Rectal smooth muscle tissue (tissue), 1 donor: Measurements from ENCODE around the gene NAV3.
"Not testable (repeated sequence)": the region's sequence is repeated elsewhere in the genome, so short reads cannot be mapped to it uniquely, and the experiment has no call there.

Source experiments
- H3K27ac ChIP-seq: one replicate; pipeline ENCODE4 v1.7.0; 2013; ENCODE audit warnings: low read depth, low read length, inconsistent platforms
- H3K27me3 ChIP-seq: one replicate; pipeline ENCODE4 v1.7.0; 2013; ENCODE audit warnings: low read length; ENCODE audit not compliant: control insufficient read depth, insufficient read depth
- H3K36me3 ChIP-seq: one replicate; pipeline ENCODE4 v1.7.0; 2013; ENCODE audit warnings: low read length; ENCODE audit not compliant: control insufficient read depth, insufficient read depth
- H3K4me1 ChIP-seq: one replicate; pipeline ENCODE4 v1.7.0; 2013; ENCODE audit warnings: low read length; ENCODE audit not compliant: control insufficient read depth, insufficient read depth
- H3K4me3 ChIP-seq: one replicate; pipeline ENCODE4 v1.7.0; 2013; ENCODE audit warnings: low read length
- H3K9ac ChIP-seq: one replicate; pipeline ENCODE4 v1.7.0; 2013; ENCODE audit warnings: low read length

Gene NAV3

GRCh38 chr12:78239544-78239943 is 408.9 kb downstream of the NAV3 start:
- Histone ChIP-seq H3K4me3 (no peak overlapping the region), H3K9ac (no peak overlapping the region), H3K27me3 (no peaks in the 10 kb centered on the region), H3K27ac (no peak overlapping the region), H3K36me3 (no peaks in the 10 kb centered on the region), H3K4me1 (no peaks in the 10 kb centered on the region)

- Histone ChIP-seq H3K27me3 (no peaks in the 10 kb centered on the region), H3K4me1 (no peaks in the 10 kb centered on the region), H3K27ac (no peak overlapping the region), H3K9ac (no peak overlapping the region), H3K4me3 (no peak overlapping the region), H3K36me3 (no peaks in the 10 kb centered on the region)
Measured at GRCh38 chr12:78240827-78241226, 410.1 kb downstream of the NAV3 start.

GRCh38 chr12:78241446-78241845 is 410.8 kb downstream of the NAV3 start:
- Histone ChIP-seq H3K27ac (no peak overlapping the region), H3K4me1 (no peaks in the 10 kb centered on the region), H3K36me3 (no peaks in the 10 kb centered on the region), H3K4me3 (no peak overlapping the region), H3K9ac (no peak overlapping the region), H3K27me3 (no peaks in the 10 kb centered on the region)

GRCh38 chr12:78244916-78245507 is 414.3 kb downstream of the NAV3 start:
- H3K36me3 ChIP-seq, result no peaks in the 10 kb centered on the region
- H3K4me1 ChIP-seq, result no peaks in the 10 kb centered on the region
- no peak overlapping the region for H3K4me3 ChIP-seq
- no peaks in the 10 kb centered on the region for H3K27me3 ChIP-seq
- H3K27ac ChIP-seq, result no peak overlapping the region
- no peak overlapping the region for H3K9ac ChIP-seq

- Histone ChIP-seq H3K27me3 (no peaks in the 10 kb centered on the region), H3K27ac (no peak overlapping the region), H3K4me3 (no peak overlapping the region), H3K36me3 (no peaks in the 10 kb centered on the region), H3K9ac (no peak overlapping the region), H3K4me1 (no peaks in the 10 kb centered on the region)
Measured at GRCh38 chr12:78248321-78248720, 417.6 kb downstream of the NAV3 start.

GRCh38 chr12:78249578-78249977 is 418.9 kb downstream of the NAV3 start:
- Histone ChIP-seq H3K27ac (no peak overlapping the region), H3K36me3 (no peaks in the 10 kb centered on the region), H3K4me1 (no peaks in the 10 kb centered on the region), H3K27me3 (no peaks in the 10 kb centered on the region), H3K4me3 (no peak overlapping the region), H3K9ac (no peak overlapping the region)

- H3K4me1 ChIP-seq, H3K4me3 ChIP-seq, H3K9ac ChIP-seq, H3K27ac ChIP-seq, H3K36me3 ChIP-seq, H3K27me3 ChIP-seq: not testable (repeated sequence)
Measured at GRCh38 chr12:78257662-78258061, 427.0 kb downstream of the NAV3 start.

- no peak overlapping the region for H3K4me3 ChIP-seq
- H3K36me3 ChIP-seq, result no peaks in the 10 kb centered on the region
- H3K4me1 ChIP-seq, result no peaks in the 10 kb centered on the region
- no peak overlapping the region for H3K9ac ChIP-seq
- H3K27me3 ChIP-seq, result no peaks in the 10 kb centered on the region
- H3K27ac ChIP-seq, result no peak overlapping the region
Measured at GRCh38 chr12:78260976-78261375, 430.3 kb downstream of the NAV3 start.

- Histone ChIP-seq H3K4me1 (no peaks in the 10 kb centered on the region), H3K27me3 (no peaks in the 10 kb centered on the region), H3K27ac (no peak overlapping the region), H3K4me3 (no peak overlapping the region), H3K9ac (no peak overlapping the region), H3K36me3 (no peaks in the 10 kb centered on the region)
Measured at GRCh38 chr12:78261901-78262300, 431.2 kb downstream of the NAV3 start.
